Prostate gland (tissue), 2 donors: ENCODE data around the gene INTS1.

Experiments used
- CTCF ChIP-seq, 4 experiments: fragments of 200-600 bp in 2 of 4; fragments of 450-650 bp in 2 of 4; sonication (generic) in 2 of 4; IDR thresholded peaks; 1 replicate in 3 of 4; 2 replicates in 1 of 4; pipeline ENCODE4 v1.5.1; 2016 to 2019; ENCODE audit warnings: antibody characterized with exemption in 4 of 4, mild to moderate bottlenecking in 2 of 4, moderate library complexity in 2 of 4
- POLR2A ChIP-seq: fragments of 450-650 bp; IDR thresholded peaks from one replicate; pipeline ENCODE4 v1.6.1; 2016; ENCODE audit warnings: antibody characterized with exemption, mild to moderate bottlenecking
- POLR2AphosphoS5 ChIP-seq: sonication (generic); formaldehyde crosslinking; IDR thresholded peaks from one replicate; pipeline ENCODE4 v1.6.1; 2017; ENCODE audit warnings: antibody characterized with exemption

DNA sequence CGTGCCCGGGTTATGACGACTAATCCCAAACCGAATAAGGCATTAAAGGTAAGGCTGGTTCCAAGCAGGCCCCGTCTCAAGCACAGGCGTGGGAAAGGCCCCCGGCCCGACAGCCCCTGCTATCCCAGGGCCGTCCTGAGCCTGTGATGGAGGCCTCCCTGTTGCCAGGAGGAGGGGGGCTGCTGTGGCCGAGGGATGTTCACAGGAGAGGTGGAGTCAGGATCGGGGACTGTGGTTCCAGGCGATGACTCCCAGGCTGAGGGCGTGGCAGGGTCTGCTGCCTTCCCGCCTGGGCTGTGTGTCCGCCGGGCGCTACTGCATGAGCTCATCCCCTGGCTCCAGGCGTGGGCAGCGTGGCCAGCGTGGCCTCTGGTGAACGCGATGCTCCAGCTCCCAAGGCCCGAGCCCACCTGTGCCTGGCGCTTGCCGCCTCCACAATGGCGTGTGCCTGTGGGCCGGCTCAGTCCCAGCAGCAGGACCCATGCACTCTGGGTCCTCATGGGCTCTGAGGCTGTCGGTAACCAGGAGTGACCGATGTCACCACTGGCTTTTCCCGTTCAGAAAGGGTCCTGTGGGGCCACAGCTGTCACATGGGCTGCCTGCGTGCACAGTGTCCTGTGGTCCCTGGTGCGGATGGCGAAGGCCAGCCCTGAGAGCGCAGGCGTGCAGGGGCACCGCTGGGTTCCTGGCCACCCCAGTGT is 35.1 kb upstream of the INTS1 start:
- TF ChIP-seq CTCF (IDR thresholded peaks at IDR 0.05): no peak
- no peak for TF ChIP-seq POLR2AphosphoS5
- TF ChIP-seq POLR2A: no peak
